ENCODE results near the gene TTC27.

- TF ChIP-seq EZH2phosphoT487 (IDR thresholded peaks at IDR 0.05; ENCODE audit: borderline replicate concordance, low read depth, low read length) (no peak), CTCF (conservative IDR thresholded peaks at IDR 0.05; ENCODE audit: low read length) (no peak)
These were observed 3.0 kb upstream of the TTC27 start for GRCh38 chr2:32624812-32625211.

Measured in OCI-LY7 (cell line).